Liver (tissue), 9 donors: ENCODE measurements around the gene TMEM119. TPM values are rescaled to one million over a fixed set of nuclear protein-coding genes. Genes with fewer than 3 reads are reported as not detected.

Experiments used
- DNase-seq: peaks from one replicate; pipeline ENCODE4 v3.0.0-alpha.2; 2017; ENCODE audit warnings: low spot score
- H3K27ac ChIP-seq, 2 donors: one replicate each; pipeline ENCODE4 v1.7.0; 2013; ENCODE audit warnings: inconsistent platforms in 2 of 2, low read length in 2 of 2, control low read depth in 1 of 2, low read depth in 1 of 2, mild to moderate bottlenecking in 1 of 2
- H3K27me3 ChIP-seq, 4 donors: one replicate each; pipeline versions ENCODE4 v1.6.1 to v1.7.0; 2013; ENCODE audit warnings: low read length in 3 of 4, inconsistent platforms in 1 of 4, mild to moderate bottlenecking in 1 of 4, moderate library complexity in 1 of 4; ENCODE audit not compliant: control insufficient read depth in 4 of 4, insufficient read depth in 4 of 4
- H3K36me3 ChIP-seq, 4 donors: one replicate each; pipeline versions ENCODE4 v1.6.1 to v1.7.0; 2013; ENCODE audit warnings: low read length in 3 of 4, mild to moderate bottlenecking in 3 of 4, low read depth in 1 of 4, moderate library complexity in 1 of 4; ENCODE audit not compliant: control insufficient read depth in 4 of 4, insufficient read depth in 3 of 4
- H3K4me1 ChIP-seq, 4 donors: one replicate each; pipeline versions ENCODE4 v1.6.1 to v1.7.0; 2013; ENCODE audit warnings: low read length in 3 of 4, mild to moderate bottlenecking in 3 of 4, moderate library complexity in 1 of 4; ENCODE audit not compliant: control insufficient read depth in 4 of 4, insufficient read depth in 4 of 4
- H3K4me3 ChIP-seq, 3 donors: one replicate each; pipeline versions ENCODE4 v1.6.1 to v1.7.0; 2013; ENCODE audit warnings: low read length in 3 of 3, control low read depth in 1 of 3, low read depth in 1 of 3, mild to moderate bottlenecking in 1 of 3
- H3K9ac ChIP-seq, 2 donors: one replicate each; pipeline ENCODE4 v1.7.0; 2013; ENCODE audit warnings: low read length in 2 of 2, mild to moderate bottlenecking in 2 of 2, moderate library complexity in 2 of 2, control low read depth in 1 of 2, low read depth in 1 of 2
- H3K9me3 ChIP-seq, 4 donors: one replicate each; pipeline versions ENCODE4 v1.6.1 to v1.7.0; 2013; ENCODE audit warnings: low read length in 3 of 4; ENCODE audit not compliant: control insufficient read depth in 4 of 4
- EGR1 ChIP-seq, 2 donors: IDR thresholded peaks; 2 replicates each; pipeline ENCODE4 v1.6.1; 2016 to 2018; ENCODE audit warnings: antibody characterized with exemption in 2 of 2, low read depth in 2 of 2
- FOXA1 ChIP-seq: IDR thresholded peaks from 2 replicates; pipeline ENCODE4 v1.6.1; 2016; ENCODE audit warnings: antibody characterized with exemption
- FOXA2 ChIP-seq: IDR thresholded peaks from 2 replicates; pipeline ENCODE4 v1.6.1; 2016; ENCODE audit warnings: antibody characterized with exemption
- HNF4G ChIP-seq: IDR thresholded peaks from 2 replicates; pipeline ENCODE4 v1.6.1; 2016; ENCODE audit warnings: antibody characterized with exemption
- JUND ChIP-seq, 2 donors: IDR thresholded peaks; 2 replicates each; pipeline ENCODE4 v1.6.1; 2016; ENCODE audit warnings: antibody characterized with exemption in 2 of 2
- NR2F2 ChIP-seq: IDR thresholded peaks from 2 replicates; pipeline ENCODE4 v1.6.1; 2016; ENCODE audit warnings: antibody characterized with exemption
- RAD21 ChIP-seq, 2 donors: IDR thresholded peaks; 2 replicates each; pipeline ENCODE4 v1.6.1; 2016; ENCODE audit warnings: antibody characterized with exemption in 2 of 2, mild to moderate bottlenecking in 2 of 2
- RXRA ChIP-seq, 2 donors: IDR thresholded peaks; 2 replicates each; pipeline ENCODE4 v1.6.1; 2017 to 2018; ENCODE audit warnings: antibody characterized with exemption in 2 of 2, mild to moderate bottlenecking in 1 of 2
- SP1 ChIP-seq: IDR thresholded peaks from 2 replicates; pipeline ENCODE4 v1.6.1; 2018; ENCODE audit warnings: antibody characterized with exemption, mild to moderate bottlenecking
- TAF1 ChIP-seq: conservative IDR thresholded peaks from 2 replicates; pipeline ENCODE4 v1.6.1; 2016; ENCODE audit warnings: antibody characterized with exemption, mild to moderate bottlenecking
- WGBS: extraction: QIAGEN DNeasy Blood & Tissue Kit; methylation state at CpG from one replicate; pipeline ENCODE4 v1.1.7; 2013; 5-methylcytosine and 5-hydroxymethylcytosine counted together
- polyA plus RNA-seq, 2 donors: library from polyadenylated mRNA; stranded (reverse) in 1 of 2; unstranded in 1 of 2; fragments of 200-250 nt in 1 of 2; fragments of >200 nt in 1 of 2; fragmentation: Nextera tagmentation in 1 of 2; extraction: Ambion mirVana in 1 of 2; gene quantifications; one replicate each; pipeline versions ENCODE4 v1.2.1 to v1.2.3, GENCODE V29; 2013 to 2015
- total RNA-seq, 2 donors: library from RNA; depleted of rRNA; stranded (reverse); fragments of >200 nt; gene quantifications; one replicate each; pipeline ENCODE4 v1.2.3, GENCODE V29; 2014
- TF ChIP-seq, protein P1 (sequence below): IDR thresholded peaks from 2 replicates; pipeline ENCODE4 v1.6.1; 2016; ENCODE audit warnings: antibody characterized with exemption, mild to moderate bottlenecking
- TF ChIP-seq, protein P2 (sequence below): fragments of 150-350 bp; IDR thresholded peaks from 2 replicates; pipeline ENCODE4 v1.5.1; 2017; ENCODE audit warnings: improper control_type of control experiment, low read depth, low read length; ENCODE audit not compliant: missing input control
- TF ChIP-seq, protein P3 (sequence below): IDR thresholded peaks from 2 replicates; pipeline ENCODE4 v1.6.1; 2016; ENCODE audit warnings: antibody characterized with exemption
- TF ChIP-seq, protein P4 (sequence below): IDR thresholded peaks from 2 replicates; pipeline ENCODE4 v1.6.1; 2016; ENCODE audit warnings: antibody characterized with exemption
- donor health status: healthy.
- donor health status: healthy.
- donor health status: healthy.
- donor health status: healthy.
- donor health status: healthy.

TMEM119 gene
- total and polyA plus RNA-seq, 4 donors, result 0.14 to 2.6 (median 0.38) TPM

DNA sequence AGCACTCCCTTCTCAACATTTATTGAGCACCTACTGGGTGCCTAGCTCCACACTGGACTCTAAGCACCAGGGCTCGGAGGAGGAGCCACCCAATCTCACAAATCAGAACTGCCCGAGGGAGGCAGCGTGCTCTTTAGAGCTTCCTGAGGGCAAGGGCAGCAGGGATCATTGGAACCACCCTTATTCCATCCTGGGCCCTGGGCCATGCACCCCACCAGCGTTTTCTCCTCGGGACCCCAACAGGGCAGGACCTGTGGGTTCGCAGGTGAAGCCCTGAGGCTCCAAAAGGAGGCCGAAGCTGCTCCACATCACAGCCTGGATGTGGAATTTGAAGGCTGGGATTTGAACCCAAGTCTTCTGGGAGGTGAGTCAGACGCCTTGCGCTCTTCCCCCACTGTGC is 15.4 kb downstream of the TMEM119 start:
- 80% methylated on average over 9 of the region's 9 CpGs for WGBS
- Histone ChIP-seq H3K9ac (no peak overlapping the region), H3K27ac (no peak overlapping the region), H3K36me3 (no peaks in the 10 kb centered on the region), H3K27me3 (no peaks in the 10 kb centered on the region), H3K4me1 (no peaks in the 10 kb centered on the region), H3K4me3 (no peak overlapping the region), H3K9me3 (no peaks in the 10 kb centered on the region)
- TF ChIP-seq HNF4G, result no peak
- TF ChIP-seq, protein P1, sequence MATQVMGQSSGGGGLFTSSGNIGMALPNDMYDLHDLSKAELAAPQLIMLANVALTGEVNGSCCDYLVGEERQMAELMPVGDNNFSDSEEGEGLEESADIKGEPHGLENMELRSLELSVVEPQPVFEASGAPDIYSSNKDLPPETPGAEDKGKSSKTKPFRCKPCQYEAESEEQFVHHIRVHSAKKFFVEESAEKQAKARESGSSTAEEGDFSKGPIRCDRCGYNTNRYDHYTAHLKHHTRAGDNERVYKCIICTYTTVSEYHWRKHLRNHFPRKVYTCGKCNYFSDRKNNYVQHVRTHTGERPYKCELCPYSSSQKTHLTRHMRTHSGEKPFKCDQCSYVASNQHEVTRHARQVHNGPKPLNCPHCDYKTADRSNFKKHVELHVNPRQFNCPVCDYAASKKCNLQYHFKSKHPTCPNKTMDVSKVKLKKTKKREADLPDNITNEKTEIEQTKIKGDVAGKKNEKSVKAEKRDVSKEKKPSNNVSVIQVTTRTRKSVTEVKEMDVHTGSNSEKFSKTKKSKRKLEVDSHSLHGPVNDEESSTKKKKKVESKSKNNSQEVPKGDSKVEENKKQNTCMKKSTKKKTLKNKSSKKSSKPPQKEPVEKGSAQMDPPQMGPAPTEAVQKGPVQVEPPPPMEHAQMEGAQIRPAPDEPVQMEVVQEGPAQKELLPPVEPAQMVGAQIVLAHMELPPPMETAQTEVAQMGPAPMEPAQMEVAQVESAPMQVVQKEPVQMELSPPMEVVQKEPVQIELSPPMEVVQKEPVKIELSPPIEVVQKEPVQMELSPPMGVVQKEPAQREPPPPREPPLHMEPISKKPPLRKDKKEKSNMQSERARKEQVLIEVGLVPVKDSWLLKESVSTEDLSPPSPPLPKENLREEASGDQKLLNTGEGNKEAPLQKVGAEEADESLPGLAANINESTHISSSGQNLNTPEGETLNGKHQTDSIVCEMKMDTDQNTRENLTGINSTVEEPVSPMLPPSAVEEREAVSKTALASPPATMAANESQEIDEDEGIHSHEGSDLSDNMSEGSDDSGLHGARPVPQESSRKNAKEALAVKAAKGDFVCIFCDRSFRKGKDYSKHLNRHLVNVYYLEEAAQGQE, result no peak
- no peak for DNase-seq

DNA sequence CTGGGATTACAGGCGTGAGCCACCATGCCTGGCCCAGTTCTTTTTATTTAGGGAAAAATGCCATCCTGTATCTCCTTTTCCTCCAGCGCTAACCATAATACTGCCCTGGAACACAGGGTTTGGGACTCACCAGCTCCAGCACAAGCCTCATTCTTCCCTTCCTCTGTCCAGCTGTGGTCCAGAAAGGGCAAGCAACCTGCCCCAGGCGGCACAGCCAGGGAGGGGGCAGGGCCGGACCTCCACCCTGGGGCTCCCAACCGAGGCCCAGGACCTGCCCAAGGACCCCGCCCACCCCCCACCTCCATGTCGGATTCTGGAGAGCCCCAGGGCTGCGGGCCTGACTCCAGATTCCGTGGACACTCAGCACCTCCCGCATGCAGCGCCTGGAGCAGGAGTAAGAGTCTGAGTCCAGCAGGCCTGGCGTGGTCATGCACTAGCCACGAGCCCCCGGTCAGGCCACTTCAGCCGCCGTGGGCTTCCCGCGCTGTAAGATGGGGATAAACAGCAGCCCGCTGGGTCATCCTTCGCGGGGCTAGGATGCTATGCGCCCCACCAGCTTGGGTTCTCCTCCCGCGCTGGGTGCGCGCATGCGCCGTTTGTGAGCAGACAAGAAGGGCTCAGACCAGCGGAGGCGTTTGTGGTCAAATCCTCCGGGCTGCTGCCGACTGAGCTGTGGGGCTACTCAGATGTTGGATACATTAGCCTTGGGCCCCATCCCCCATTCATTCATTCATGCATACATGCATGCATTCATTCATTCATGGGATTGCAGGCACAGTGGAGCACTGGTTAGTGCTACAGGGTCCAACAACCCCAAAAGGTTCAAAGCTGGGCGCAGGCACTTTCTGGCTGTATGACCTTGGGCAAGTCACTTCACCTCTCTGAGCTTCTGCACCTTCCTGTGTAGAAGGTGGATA is 16.3 kb downstream of the TMEM119 start:
- Histone ChIP-seq H3K4me3 (no peak overlapping the region), H3K27ac (no peak overlapping the region), H3K9me3 (no peaks in the 10 kb centered on the region), H3K27me3 (no peaks in the 10 kb centered on the region), H3K4me1 (no peaks in the 10 kb centered on the region), H3K9ac (no peak overlapping the region), H3K36me3 (no peaks in the 10 kb centered on the region)
- no peak for DNase-seq
- TF ChIP-seq, protein P1, result no peak
- TF ChIP-seq, protein P2, sequence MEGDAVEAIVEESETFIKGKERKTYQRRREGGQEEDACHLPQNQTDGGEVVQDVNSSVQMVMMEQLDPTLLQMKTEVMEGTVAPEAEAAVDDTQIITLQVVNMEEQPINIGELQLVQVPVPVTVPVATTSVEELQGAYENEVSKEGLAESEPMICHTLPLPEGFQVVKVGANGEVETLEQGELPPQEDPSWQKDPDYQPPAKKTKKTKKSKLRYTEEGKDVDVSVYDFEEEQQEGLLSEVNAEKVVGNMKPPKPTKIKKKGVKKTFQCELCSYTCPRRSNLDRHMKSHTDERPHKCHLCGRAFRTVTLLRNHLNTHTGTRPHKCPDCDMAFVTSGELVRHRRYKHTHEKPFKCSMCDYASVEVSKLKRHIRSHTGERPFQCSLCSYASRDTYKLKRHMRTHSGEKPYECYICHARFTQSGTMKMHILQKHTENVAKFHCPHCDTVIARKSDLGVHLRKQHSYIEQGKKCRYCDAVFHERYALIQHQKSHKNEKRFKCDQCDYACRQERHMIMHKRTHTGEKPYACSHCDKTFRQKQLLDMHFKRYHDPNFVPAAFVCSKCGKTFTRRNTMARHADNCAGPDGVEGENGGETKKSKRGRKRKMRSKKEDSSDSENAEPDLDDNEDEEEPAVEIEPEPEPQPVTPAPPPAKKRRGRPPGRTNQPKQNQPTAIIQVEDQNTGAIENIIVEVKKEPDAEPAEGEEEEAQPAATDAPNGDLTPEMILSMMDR, result no peak
- TF ChIP-seq NR2F2, result no peak
- TF ChIP-seq JUND (IDR thresholded peaks at IDR 0.05), result no peak
- TF ChIP-seq HNF4G, result no peak
- no peak for TF ChIP-seq FOXA2
- TF ChIP-seq, protein P3, sequence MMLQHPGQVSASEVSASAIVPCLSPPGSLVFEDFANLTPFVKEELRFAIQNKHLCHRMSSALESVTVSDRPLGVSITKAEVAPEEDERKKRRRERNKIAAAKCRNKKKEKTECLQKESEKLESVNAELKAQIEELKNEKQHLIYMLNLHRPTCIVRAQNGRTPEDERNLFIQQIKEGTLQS, result no peak
- TF ChIP-seq EGR1 (IDR thresholded peaks at IDR 0.05; ENCODE audit: low read depth in 2 of 2), result no peak
- no peak for TF ChIP-seq RAD21 (IDR thresholded peaks at IDR 0.05)
- TF ChIP-seq, protein P4, sequence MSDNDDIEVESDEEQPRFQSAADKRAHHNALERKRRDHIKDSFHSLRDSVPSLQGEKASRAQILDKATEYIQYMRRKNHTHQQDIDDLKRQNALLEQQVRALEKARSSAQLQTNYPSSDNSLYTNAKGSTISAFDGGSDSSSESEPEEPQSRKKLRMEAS, result no peak
- no peak for TF ChIP-seq TAF1
- TF ChIP-seq FOXA1, result no peak
- no peak for TF ChIP-seq SP1
- no peak for TF ChIP-seq RXRA (IDR thresholded peaks at IDR 0.05)
- WGBS, result 77% methylated on average over 33 of the region's 33 CpGs
